Right cardiac atrium (tissue), 5 donors: Measurements from ENCODE around the gene RYR2. TPM values are rescaled to one million over a fixed set of nuclear protein-coding genes. Genes with fewer than 3 reads are reported as not detected.

Experiments
- ATAC-seq, 2 donors: fragments of 200-7000 bp; cut with Tn5 transposase; one replicate each; pipeline versions ENCODE4 v1.8.0 to v1.9.1; 2020; ENCODE audit warnings: moderate library complexity in 2 of 2, mild to moderate bottlenecking in 1 of 2
- DNase-seq, 3 donors: peaks; one replicate each; pipeline ENCODE4 v3.0.0-alpha.2; 2020
- H3K27ac ChIP-seq: one replicate; pipeline ENCODE4 v1.5.1; 2013; ENCODE audit warnings: mild to moderate bottlenecking, low read length, control low read depth, moderate library complexity
- H3K27me3 ChIP-seq: one replicate; pipeline ENCODE4 v1.6.1; 2013; ENCODE audit not compliant: control insufficient read depth, insufficient read depth
- H3K4me1 ChIP-seq: one replicate; pipeline ENCODE4 v1.6.1; 2013; ENCODE audit warnings: low read length; ENCODE audit not compliant: control insufficient read depth, insufficient read depth
- H3K4me3 ChIP-seq: one replicate; pipeline ENCODE4 v1.5.1; 2013; ENCODE audit warnings: low read length, control low read depth
- H3K9me3 ChIP-seq: one replicate; pipeline ENCODE4 v1.6.1; 2013; ENCODE audit warnings: low read length; ENCODE audit not compliant: control insufficient read depth
- WGBS: extraction: QIAGEN DNeasy Blood & Tissue Kit; methylation state at CpG from one replicate; pipeline ENCODE4 v1.1.7; 2013; 5-methylcytosine and 5-hydroxymethylcytosine counted together
- intact Hi-C, 4 donors: fragments of 100-400 bp; cut with DNase I; formaldehyde crosslinking; loops; one replicate each; pipeline versions ENCODE4 v1.11.0 to v1.14.0; 2022 to 2023
- polyA plus RNA-seq: library from polyadenylated mRNA; stranded (reverse); fragments of 200-250 nt; gene quantifications from one replicate; pipeline ENCODE4 v1.2.3, GENCODE V29; 2013
- total RNA-seq, 4 donors: library from RNA; stranded (reverse); fragmentation: NEBNext Ultra II Directional; extraction: Animal tissue kit (Norgen Biotek cat#: 25700); gene quantifications; one replicate each; pipeline ENCODE4 v1.2.1, GENCODE V29; 2021
- donor health status: healthy with polysubstance abuse.
- donor health status: DM: no; HTN: yes; CAD: no.
- donor health status: DM: no; HTN: no; CAD: no.
- donor health status: DM: no; HTN: yes; CAD: no; lungs with severe emphysema.
- donor health status: DM: yes; HTN: yes; CAD: no.

Gene RYR2
- total and polyA plus RNA-seq, 5 donors: 166 to 716 (median 487) TPM

DNA sequence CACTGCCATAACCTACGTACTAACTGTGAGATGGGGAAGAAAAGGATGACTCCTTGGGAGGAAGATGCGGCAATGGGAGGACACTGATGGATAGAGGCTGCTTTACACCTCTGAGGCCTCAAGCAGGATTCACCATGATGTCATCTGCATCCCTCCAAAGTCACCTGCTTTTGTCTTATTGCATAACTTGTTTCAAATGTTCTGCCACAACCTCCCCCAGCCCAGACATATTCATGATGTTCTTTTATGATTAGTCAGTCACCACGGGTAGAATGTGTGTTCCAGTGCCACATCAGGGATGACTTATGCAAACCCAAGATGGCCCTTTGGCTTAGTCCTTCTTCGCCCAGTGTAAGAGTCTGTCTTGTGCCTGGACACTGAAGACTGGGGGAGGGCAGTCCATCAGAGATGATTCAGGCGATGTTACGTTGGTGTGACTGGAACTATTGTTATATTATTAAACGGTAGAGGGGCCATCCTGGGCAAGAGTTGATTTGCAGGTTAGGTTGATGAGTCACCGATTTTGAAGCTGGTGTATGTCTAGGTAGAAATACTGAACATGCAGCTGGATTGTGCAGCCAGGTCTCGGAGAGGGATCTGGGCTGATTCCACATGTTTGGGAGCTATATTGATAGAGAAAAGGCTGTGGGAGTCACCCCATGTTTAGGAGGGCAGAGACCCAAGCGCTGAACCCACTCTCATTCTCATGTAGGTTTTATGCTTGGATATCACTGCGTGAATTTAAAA, 32.6 kb downstream of the RYR2 start:
- ATAC-seq (peak; percentile 38 to 39), DNase-seq (no peak)
- H3K9me3 ChIP-seq: no peaks in the 10 kb centered on the region
- H3K4me3 ChIP-seq: no peak overlapping the region
- peak overlapping the region; percentile 36 for H3K27ac ChIP-seq
- H3K4me1 ChIP-seq: no peaks in the 10 kb centered on the region
- intact Hi-C loops: no loop called here
- H3K27me3 ChIP-seq: no peaks in the 10 kb centered on the region
- WGBS: 81% methylated on average over 11 of the region's 11 CpGs

DNA sequence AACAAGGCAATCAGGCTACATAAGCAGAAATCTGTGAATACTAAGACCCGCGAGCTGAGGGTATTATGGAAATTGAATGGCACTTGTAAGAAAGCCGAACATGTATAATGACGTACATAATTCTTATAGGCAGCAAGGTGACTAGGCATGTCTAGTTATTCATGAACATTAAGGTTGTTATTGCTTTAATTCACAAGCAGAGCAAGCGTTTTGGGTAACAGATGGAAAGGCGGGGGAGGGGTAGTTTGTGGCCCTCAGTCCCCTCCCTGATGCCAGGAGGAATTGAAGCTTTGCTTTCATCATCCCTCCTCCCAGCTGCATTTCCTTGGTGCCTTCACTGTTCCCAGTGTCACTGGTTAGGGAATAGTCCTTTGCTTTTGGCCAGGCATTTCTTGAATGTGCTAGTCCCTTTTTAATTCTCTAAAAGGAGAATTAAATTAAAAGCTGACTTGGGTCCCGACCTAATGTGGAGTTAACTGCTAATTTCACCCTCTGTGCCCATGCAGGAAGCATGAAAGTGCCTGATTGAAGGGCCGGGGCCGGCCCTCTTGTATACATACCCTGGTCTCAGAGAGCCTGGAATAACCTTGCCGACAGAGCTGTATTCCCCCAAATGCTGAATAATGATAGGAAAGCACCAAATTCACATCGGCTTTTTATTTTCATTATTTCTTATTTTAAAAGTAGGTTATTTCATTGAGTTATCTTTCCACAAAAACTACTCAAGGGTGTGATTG, 42.5 kb downstream of the RYR2 start:
- H3K9me3 ChIP-seq: no peaks in the 10 kb centered on the region
- H3K27ac ChIP-seq: peak overlapping the region; percentile 12
- no peak overlapping the region for H3K4me3 ChIP-seq
- H3K4me1 ChIP-seq: peaks cover 3% of the 10 kb centered on the region
- 65% methylated on average over 11 of the region's 11 CpGs for WGBS
- ATAC-seq: no peak
- no peaks in the 10 kb centered on the region for H3K27me3 ChIP-seq
- intact Hi-C loops: no loop called here
- no peak for DNase-seq

DNA sequence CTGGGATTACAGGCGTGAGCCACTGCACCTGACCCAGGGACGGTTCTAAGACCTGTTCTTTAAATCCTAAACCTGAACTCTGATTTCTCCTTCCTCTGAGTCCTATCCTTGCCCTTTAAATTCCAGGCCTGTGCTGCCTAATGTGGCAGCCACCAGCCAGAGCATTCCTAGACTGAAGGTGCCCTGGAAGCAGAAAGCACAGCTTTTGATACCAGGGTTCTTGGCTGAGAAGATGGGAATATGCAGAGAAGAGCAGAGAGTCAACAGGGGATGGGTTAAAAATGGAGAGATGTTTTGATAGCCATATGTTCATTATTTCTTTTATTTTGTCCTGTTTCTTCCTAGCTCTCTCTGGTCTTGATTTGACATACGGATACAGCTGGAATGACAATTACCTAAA, 49.7 kb downstream of the RYR2 start:
- peak in 1 of 2 donors; percentile 11 for ATAC-seq
- peak overlapping the region; percentile 17 for H3K27ac ChIP-seq
- no peak overlapping the region for H3K4me3 ChIP-seq

DNA sequence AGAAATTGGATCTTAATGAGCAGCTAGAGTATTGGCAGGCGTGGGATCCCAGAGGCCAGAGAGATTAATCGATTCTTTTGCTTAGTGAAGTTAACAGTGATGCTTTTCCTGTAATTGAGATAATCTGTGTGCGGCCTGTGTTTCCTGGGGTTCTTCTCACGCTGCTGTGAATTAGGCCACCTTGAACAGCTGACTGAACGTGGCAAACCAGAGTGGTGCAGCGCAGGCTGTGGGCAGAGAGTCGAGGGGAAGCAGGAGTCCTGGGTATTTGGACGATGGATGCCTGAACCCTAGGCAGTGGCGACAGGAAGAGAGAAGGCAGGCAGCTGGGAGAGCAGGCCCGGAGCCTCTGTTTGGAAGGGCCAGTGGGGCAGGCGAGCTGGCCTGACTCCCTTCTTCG, 51.7 kb downstream of the RYR2 start:
- intact Hi-C loops: no loop called here
- no peak for ATAC-seq
- H3K27ac ChIP-seq: peak overlapping the region; percentile 78

More for the DNA sequence above, 49.7 kb downstream of the RYR2 start:
- 77% methylated on average over 3 of the region's 3 CpGs for WGBS
- Histone ChIP-seq H3K27me3 (no peaks in the 10 kb centered on the region), H3K9me3 (no peaks in the 10 kb centered on the region), H3K4me1 (peaks cover 7% of the 10 kb centered on the region)
- no peak for DNase-seq
- intact Hi-C loops: no loop called here

DNA sequence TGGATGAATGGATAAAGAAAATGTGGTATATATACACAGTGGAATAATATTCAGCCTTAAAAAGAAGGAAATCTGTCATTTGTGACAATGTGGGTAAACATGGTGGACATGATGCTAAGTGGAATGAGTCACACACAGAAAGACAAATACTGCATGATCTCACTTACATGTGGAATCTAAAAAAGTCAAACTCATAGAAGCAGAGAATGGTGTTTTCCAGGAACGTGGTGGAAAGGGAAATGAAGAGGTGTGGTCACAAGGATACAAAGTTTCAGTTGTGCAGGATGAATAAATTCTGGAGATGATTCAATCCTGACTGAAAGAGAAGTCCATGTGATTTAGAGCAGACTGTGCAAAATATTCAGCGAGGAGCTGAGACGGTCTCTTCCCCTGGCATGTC, 56.6 kb downstream of the RYR2 start:
- H3K4me3 ChIP-seq: no peak overlapping the region
- no peak for ATAC-seq
- no peak for DNase-seq
- peaks cover 6% of the 10 kb centered on the region for H3K4me1 ChIP-seq
- no peaks in the 10 kb centered on the region for H3K27me3 ChIP-seq
- H3K9me3 ChIP-seq: no peaks in the 10 kb centered on the region
- 57% methylated on average over 3 of the region's 3 CpGs for WGBS
- intact Hi-C loops: no loop called here
- H3K27ac ChIP-seq: no peak overlapping the region

More for the DNA sequence above, 51.7 kb downstream of the RYR2 start:
- 53% methylated on average over 12 of the region's 12 CpGs for WGBS
- no peak overlapping the region for H3K4me3 ChIP-seq
- no peaks in the 10 kb centered on the region for H3K9me3 ChIP-seq
- no peak for DNase-seq
- H3K4me1 ChIP-seq: peaks cover 5% of the 10 kb centered on the region
- no peaks in the 10 kb centered on the region for H3K27me3 ChIP-seq

DNA sequence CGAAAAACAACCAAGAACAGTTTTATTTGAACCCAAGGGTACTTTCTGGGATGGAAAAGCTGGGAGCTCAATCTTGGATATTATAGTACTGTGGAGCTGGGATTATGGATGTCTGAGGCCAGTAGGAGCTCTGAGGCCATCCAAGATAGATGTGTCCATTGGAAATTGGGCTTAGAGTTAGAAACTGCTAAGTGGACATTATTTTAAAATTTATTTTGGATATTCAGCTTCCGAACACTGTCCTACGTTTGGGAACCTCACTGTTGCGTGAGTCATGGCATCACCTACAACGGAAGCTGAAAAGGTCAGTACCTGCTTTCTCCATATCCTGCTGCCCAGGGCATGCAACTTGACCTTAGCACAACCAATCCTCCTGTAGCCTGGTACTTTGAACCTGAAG, 61.0 kb downstream of the RYR2 start:
- H3K4me3 ChIP-seq: no peak overlapping the region
- DNase-seq (no peak), ATAC-seq (no peak)
- intact Hi-C loops: no loop called here
- H3K27ac ChIP-seq: no peak overlapping the region
- H3K9me3 ChIP-seq: no peaks in the 10 kb centered on the region
- WGBS: 92% methylated on average over 5 of the region's 5 CpGs
- H3K4me1 ChIP-seq: peaks cover 10% of the 10 kb centered on the region
- H3K27me3 ChIP-seq: no peaks in the 10 kb centered on the region

DNA sequence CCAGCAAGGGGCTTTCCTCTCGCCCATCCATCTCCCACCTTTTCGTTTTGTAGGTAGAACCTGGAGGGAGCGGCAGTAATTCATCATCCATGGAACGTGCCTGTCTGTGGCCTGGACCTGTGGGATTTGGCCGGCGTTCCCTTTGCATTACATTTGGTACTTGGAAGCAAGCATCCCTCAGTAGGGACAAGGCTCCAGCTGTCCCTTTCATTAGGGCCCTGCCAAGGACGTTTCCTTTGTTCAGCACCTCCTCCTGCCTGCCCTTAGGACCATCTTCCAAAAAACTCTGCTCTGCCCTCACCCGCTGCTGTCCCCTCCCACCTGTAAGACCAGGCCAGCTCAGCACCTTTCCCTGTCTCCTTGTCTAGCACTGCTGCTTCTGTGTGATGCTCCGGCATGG, 62.1 kb downstream of the RYR2 start:
- H3K27ac ChIP-seq: no peak overlapping the region
- 78% methylated on average over 9 of the region's 9 CpGs for WGBS
- intact Hi-C loops: no loop called here
- H3K4me1 ChIP-seq: peaks cover 10% of the 10 kb centered on the region
- no peak overlapping the region for H3K4me3 ChIP-seq
- DNase-seq (no peak), ATAC-seq (no peak)
- no peaks in the 10 kb centered on the region for H3K27me3 ChIP-seq
- no peaks in the 10 kb centered on the region for H3K9me3 ChIP-seq

DNA sequence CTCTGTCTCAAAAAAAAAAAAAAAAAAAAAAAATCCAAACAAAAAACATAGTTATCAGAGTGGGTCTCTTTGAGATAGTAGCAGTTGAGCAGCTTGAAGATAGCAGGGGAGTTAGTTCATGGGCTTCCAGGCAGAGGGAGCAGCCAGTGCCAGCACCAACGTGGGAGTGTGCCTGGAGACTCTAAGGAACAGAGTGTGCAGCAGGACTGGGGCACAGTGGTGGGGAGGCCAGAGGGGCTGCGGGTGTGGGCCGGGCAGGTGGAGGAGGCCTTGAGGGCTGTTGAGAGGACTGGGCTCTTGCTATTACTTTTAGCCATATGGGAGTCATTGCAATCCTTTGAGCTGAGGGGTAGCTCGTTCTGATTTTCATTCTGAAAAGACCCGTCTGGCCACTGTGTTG, 63.8 kb downstream of the RYR2 start:
- Histone ChIP-seq H3K4me1 (peaks cover 8% of the 10 kb centered on the region), H3K27me3 (no peaks in the 10 kb centered on the region), H3K9me3 (no peaks in the 10 kb centered on the region), H3K4me3 (no peak overlapping the region), H3K27ac (peak overlapping the region; percentile 30)
- DNase-seq (peak; percentile 33 to 68 (median 66)), ATAC-seq (peak; percentile 45 to 63)
- WGBS: 44% methylated on average over 5 of the region's 5 CpGs
- intact Hi-C loops: no loop called here

DNA sequence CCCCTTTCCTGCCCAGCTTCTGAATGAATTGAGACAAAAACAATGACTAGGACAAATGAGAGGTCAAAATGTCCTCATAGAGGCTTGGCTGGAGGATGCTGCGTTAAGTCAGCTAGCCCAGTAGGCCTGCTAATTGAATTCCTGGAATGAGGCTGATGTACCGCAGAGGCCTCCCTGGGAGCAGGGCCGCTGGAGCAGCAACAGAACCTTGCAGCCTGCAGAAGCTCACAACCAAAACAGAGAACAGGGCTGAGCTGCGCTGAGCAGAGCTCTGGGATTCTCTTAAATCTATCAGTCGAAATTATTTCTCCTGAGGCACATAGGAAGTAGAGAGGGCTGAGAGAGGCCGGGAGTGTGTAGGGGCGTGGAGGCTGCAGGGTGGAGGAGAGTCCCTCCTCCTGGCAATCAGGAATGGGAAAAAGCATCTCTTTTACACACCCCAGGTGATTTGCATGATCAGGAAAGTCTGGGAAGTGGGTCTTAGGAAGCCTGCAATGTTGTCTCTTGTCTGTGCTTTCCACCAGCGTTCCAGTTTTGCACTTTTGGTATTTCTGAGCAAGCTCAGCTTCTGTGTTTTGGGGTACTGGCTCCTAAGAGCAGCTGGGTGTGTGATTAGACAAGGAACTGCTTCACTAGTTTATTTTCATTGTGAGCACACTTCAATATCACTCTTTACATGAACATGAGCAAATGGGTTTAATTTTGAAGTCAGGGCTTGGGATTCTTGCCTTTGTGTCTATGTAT, 66.5 kb downstream of the RYR2 start:
- intact Hi-C loops: no loop called here
- Histone ChIP-seq H3K9me3 (no peaks in the 10 kb centered on the region), H3K4me3 (no peak overlapping the region), H3K27ac (peak overlapping the region; percentile 48), H3K4me1 (peaks cover 8% of the 10 kb centered on the region), H3K27me3 (no peaks in the 10 kb centered on the region)
- WGBS: 39% methylated on average over 8 of the region's 8 CpGs
- DNase-seq (no peak), ATAC-seq (peak in 1 of 2 donors; percentile 13)

DNA sequence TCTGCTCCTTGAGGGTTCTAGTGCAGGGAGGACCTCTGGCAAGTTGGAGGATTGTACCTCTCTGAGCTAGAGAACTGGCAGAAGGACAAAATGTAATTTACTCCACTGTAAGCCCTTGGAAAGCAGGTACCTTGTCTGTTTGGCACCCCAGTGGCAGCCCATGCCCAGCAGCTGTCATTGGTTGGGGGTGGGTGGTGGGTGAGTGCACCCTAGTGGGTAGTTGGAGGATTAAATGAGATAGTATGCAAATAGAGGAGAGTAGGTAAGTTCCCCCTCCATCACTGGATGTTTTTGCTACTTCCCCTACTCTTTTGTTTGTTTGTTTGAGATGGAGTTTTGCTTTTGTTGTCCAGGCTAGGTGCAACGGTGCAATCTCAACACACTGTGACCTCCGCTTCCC, 69.8 kb downstream of the RYR2 start:
- Histone ChIP-seq H3K27ac (no peak overlapping the region), H3K9me3 (no peaks in the 10 kb centered on the region), H3K27me3 (no peaks in the 10 kb centered on the region), H3K4me1 (peaks cover 4% of the 10 kb centered on the region), H3K4me3 (no peak overlapping the region)
- intact Hi-C loops: no loop called here
- ATAC-seq (peak; percentile 4 to 25), DNase-seq (no peak)
- 48% methylated on average over 2 of the region's 2 CpGs for WGBS

DNA sequence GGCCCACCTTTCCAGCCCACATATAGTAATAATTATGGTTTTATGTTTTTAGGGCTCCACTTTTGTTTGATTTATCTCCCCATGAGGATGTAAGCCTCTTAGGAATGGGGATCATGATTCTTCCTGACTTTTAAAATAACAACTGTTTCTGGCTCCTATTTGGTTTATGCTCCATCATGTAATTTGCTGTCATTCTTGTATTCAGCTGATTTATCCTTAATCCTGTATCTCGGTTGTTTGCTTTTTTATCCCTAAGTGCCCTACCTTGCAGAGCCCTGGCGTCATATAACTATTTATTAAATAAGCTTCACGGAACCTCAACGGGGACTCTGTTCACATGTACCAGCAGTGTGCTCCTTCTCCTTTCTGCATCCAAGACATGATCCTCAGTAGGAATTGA, 70.7 kb downstream of the RYR2 start:
- ATAC-seq: no peak
- intact Hi-C loops: no loop called here
- Histone ChIP-seq H3K9me3 (no peaks in the 10 kb centered on the region), H3K27me3 (no peaks in the 10 kb centered on the region), H3K4me1 (peaks cover 2% of the 10 kb centered on the region), H3K27ac (no peak overlapping the region), H3K4me3 (no peak overlapping the region)
- 67% methylated on average over 4 of the region's 4 CpGs for WGBS
- DNase-seq: no peak
